Embryonic facial prominence (tissue), 1 donor: ENCODE measurements around the gene LBHD1.
"Not testable (repeated sequence)": the region's sequence is repeated elsewhere in the genome, so short reads cannot be mapped to it uniquely, and the experiment has no call there.

Experiments
- DNase-seq: peaks from one replicate; pipeline ENCODE4 v3.0.0-alpha.2; 2016; ENCODE audit errors: extremely low spot score

LBHD1 gene

DNA sequence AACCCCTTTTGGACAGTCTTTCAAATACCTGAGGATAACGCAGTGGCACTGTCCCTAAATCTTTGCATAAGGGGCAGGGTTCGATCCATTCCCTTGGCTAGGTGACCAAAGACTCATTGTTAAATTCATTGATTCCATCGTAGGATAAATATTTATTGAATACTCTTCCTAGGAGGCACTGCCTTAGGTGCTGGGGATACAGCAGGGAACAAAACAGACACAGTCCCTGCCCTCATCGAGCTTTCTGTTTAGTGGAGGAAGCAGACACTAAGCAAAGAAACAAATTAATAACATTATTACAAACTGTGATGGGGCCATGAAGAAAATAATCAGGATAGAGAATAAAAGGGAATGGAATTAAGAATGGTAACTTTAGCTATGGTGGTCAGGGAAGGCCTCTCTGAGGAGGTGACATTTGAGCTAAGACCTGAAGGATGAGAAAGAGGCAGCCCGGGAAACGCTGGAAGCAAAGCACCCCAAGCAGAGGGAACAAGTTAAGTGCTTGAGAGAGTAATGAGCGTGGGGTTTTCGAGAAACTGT lies 51.0 kb downstream of the LBHD1 start:
- DNase-seq: no peak

DNA sequence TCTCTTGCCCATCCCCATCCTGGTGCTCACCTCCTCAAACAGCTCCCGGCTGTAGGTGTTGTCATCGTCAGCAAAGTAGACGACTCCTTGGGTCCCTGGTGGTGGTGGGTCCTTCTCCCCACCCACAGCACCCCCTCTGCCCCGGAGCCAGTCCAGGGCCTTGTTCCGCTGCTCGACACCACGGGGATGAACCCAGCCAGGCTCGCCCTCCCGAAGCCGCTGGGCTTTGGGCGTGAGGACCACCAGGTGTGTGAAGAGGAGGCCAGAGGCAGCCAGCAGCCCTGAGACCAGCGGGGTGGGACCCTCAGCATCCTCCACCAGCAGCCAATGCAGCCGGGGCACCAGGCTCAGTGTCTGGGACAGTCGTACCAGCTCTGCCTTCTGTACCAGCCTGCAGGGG lies 55.1 kb downstream of the LBHD1 start:
- DNase-seq: not testable (repeated sequence)

DNA sequence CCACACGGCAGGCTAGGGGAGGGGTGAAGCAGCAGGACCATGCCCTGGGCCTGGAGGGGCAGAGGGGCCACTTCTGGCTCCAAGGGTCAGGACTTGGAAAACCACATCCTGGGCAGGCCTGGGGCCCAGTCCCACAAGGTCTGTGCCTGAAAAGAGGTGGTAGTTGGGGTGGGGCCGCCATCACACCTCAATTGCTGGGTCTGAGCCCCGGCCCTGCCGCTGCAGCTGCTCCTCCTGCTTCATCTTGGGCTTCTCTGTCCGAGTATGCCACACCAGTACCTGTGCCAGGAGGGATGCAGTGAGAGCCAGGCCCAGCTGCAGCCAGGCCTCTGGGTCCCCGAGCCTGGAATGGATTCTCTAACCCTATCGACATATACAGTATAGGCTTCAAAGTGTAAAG lies 56.5 kb downstream of the LBHD1 start:
- DNase-seq: no peak

DNA sequence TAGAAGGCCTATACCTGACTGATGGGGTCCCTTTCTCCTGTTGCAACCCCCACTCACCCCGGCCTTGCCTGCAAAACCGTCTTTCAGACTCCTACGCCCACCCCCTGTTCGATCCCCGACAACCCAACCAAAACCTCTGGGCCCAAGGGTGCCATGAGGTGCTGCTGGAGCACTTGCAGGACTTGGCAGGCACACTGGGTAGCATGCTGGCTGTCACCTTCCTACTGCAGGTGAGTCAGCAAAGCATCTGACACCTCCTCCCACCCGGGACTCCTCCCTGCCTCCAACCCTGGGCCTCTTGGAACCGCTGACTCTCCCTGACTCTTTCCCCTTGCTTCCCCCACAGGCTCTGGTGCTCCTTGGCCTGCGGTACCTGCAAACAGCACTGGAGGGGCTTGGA lies 57.8 kb downstream of the LBHD1 start:
- no peak for DNase-seq

DNA sequence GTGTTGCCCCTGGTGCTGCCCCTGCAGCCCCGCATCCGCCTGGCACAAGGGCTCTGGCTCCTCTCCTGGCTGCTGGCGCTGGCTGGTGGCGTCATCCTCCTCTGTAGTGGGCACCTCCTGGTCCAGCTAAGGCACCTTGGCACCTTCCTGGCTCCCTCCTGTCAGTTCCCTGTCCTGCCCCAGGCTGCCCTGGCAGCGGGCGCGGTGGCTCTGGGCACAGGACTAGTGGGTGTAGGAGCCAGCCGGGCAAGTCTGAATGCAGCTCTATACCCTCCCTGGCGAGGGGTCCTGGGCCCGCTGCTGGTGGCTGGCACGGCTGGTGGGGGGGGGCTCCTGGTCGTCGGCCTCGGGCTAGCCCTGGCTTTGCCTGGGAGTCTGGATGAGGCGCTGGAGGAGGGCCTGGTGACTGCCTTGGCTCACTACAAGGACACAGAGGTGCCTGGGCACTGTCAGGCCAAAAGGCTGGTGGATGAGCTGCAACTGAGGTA lies 58.7 kb downstream of the LBHD1 start:
- DNase-seq: no peak
